ENCODE results near the gene IFNA4.
A peak's percentile ranks its signal among the peaks of the same experiment; 100 is the strongest.
"Not testable (repeated sequence)": the region's sequence is repeated elsewhere in the genome, so short reads cannot be mapped to it uniquely, and the experiment has no call there.

Gene IFNA4

DNA sequence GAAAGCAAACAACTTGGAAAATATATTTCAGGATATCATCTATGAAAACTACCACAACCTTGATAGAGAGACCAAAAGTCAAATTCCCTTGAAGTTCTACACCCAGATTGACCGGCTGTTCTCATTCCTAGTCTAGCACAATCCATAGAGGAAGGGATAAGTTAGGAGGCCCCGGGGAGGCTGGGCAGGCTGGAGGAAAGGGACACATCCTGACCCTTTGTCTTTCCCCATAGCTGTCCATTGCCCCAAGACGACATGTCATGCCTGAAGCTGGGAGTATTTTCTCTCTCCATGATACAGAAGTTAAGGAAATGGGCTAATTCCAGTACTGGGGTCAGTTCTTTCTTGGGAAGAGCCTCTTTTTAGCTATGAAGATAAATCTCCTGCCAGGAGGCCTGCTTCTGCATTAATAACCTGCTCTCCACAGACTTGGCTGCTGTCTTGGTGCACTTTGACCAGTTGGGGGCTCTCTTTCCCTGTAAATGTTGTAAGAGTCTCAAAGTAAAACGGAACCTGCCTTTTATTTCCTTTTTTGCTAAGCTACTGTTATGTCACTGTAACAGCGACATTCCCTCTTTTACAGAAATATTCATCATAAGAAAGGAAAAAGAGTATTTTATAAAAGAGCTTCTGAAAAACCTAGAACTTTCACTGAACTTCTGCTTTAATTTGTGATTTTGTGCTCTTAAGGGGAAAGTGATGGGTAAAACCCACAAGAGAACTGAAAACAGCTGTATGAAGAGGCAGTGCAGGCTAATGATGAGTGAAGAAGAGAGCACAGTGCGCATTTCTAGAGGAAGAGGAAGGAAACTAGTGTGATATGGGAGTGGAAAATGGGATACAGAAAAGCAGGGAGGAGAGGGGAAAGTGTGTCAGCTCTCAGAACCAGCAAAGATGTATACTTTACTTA, 7.7 kb upstream of the IFNA4 start:
- not testable (repeated sequence) for H3K27ac Mint-ChIP-seq; H3K4me1 Mint-ChIP-seq (ENCODE audit: low read depth); H3K9me3 Mint-ChIP-seq; H3K36me3 Mint-ChIP-seq (ENCODE audit: low read depth); H3K27me3 Mint-ChIP-seq
- H3K4me3 Mint-ChIP-seq, result peak overlapping the region; percentile 39

DNA sequence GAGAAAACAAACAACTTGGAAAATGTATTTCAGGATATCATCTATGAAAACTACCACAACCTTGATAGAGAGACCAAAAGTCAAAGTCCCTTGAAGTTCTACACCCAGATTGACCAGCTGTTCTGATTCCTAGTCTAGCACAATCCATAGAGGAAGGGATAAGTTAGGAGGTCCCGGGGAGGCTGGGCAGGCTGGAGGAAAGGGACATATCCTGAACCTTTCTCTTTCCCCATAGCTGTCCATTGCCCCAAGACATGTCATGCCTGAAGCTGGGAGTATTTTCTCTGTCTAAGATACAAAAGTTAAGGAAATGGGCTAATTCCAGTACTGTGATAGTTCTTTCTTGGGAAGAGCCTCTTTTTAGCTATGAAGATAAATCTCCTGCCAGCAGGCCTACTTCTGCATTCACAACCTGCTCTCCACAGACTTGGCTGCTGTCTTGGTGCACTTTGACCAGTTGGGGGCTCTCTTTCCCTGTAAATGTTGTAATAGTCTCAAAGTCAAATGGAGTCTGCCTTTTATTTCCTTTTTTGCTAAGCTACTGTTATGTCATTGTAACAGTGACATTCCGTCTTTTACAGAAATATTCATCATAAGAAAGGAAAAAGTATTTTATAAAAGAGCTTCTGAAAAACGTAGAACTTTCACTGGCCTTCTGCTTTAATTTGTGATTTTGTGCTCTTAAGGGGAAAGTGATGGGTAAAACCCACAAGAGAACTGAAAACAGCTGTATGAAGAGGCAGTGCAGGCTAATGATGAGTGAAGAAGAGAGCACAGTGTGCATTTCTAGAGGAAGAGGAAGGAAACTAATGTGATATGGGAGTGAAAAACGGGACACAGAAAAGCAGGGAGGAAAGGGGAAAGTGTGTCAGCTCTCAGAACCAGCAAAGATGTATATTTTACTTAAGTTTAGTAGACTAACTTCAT, 4.3 kb downstream of the IFNA4 start:
- not testable (repeated sequence) for H3K36me3 Mint-ChIP-seq (ENCODE audit: low read depth); H3K4me3 Mint-ChIP-seq; H3K27ac Mint-ChIP-seq; H3K9me3 Mint-ChIP-seq; H3K4me1 Mint-ChIP-seq (ENCODE audit: low read depth); H3K27me3 Mint-ChIP-seq

- Mint-ChIP-seq H3K4me1 (ENCODE audit: low read depth) (no peaks in the 10 kb centered on the region), H3K27me3 (no peaks in the 10 kb centered on the region), H3K4me3 (no peak overlapping the region), H3K27ac (no peak overlapping the region), H3K9me3 (no peaks in the 10 kb centered on the region), H3K36me3 (ENCODE audit: low read depth) (no peaks in the 10 kb centered on the region)
Observed at GRCh38 chr9:21174671-21175070, 12.7 kb downstream of the IFNA4 start.

DNA sequence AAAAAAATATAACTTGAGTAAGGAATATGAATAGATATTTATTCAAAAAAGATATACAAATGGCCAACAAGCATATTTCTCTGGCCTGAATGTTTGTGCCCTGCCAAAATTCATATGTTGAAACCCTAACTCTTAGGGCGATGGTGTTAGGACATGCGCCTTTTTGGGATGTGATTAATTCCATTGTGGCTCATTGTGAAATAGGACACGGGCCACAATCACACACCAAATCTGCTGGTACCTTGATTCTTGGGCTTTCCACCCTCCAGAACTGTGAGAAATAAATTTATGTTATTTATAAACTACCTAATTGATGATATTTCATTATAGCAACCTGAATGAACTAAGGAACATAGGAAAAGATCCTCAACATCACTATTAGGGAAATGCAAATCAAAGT, 15.2 kb downstream of the IFNA4 start:
- Mint-ChIP-seq H3K27me3 (no peaks in the 10 kb centered on the region), H3K36me3 (ENCODE audit: low read depth) (no peaks in the 10 kb centered on the region), H3K4me1 (ENCODE audit: low read depth) (no peaks in the 10 kb centered on the region), H3K9me3 (no peaks in the 10 kb centered on the region), H3K27ac (no peak overlapping the region), H3K4me3 (no peak overlapping the region)

- Mint-ChIP-seq H3K27ac (no peak overlapping the region), H3K4me3 (no peak overlapping the region), H3K9me3 (no peaks in the 10 kb centered on the region), H3K4me1 (ENCODE audit: low read depth) (no peaks in the 10 kb centered on the region), H3K36me3 (ENCODE audit: low read depth) (no peaks in the 10 kb centered on the region), H3K27me3 (no peaks in the 10 kb centered on the region)
Observed at GRCh38 chr9:21171351-21171750, 16.0 kb downstream of the IFNA4 start.

DNA sequence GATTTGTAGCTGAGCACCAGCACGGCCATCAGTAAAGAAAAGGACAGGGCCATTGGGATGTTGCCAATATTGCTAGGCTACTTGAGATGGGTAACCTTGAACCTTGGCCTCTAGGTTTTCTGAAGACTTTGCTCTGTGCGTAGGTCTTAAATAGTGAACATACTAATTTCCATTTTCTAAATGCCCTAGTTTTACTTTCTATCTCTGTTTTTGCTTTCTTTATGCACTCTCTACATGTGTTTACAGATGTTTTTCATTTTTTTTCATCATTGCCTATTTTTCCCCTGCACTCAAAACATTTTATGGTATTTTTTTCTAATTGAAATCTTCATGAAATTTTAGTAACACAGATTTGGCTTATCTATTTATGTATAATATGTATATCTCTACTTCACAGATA, 20.8 kb downstream of the IFNA4 start, which contains the start of gene IFNA21:
TSS of gene IFNA21 (minus strand) at position 101 of the 400 bp plus-strand sequence. CDS start at position 53, 48 bp downstream.
- not testable (repeated sequence) for H3K4me1 Mint-ChIP-seq (ENCODE audit: low read depth); H3K9me3 Mint-ChIP-seq; H3K4me3 Mint-ChIP-seq

DNA sequence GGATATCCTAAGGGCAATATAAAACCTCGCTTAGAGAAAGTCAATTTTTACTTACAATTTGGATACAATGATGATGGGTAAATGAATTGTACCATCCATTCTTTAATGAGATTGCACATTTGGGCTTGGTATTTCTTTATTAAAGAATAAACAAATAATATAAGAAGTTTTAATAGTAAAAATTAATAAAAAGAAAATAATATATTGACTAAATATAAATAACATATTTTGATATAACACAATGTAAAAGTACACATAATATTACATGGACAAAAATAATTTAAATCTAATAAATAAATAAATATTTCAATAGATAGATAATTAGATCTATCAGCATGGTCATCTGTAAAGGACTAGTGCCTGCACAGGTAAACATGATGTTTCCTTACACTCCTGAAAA, 21.9 kb downstream of the IFNA4 start:
- no peaks in the 10 kb centered on the region for H3K9me3 Mint-ChIP-seq
- H3K4me1 Mint-ChIP-seq (ENCODE audit: low read depth), result peaks cover 15% of the 10 kb centered on the region
- H3K4me3 Mint-ChIP-seq, result no peak overlapping the region
- H3K27me3 Mint-ChIP-seq, result no peaks in the 10 kb centered on the region
- no peak overlapping the region for H3K27ac Mint-ChIP-seq
- no peaks in the 10 kb centered on the region for H3K36me3 Mint-ChIP-seq (ENCODE audit: low read depth)

More for the DNA sequence above, 20.8 kb downstream of the IFNA4 start, which contains the start of gene IFNA21:
- H3K27ac Mint-ChIP-seq; H3K27me3 Mint-ChIP-seq; H3K36me3 Mint-ChIP-seq (ENCODE audit: low read depth): not testable (repeated sequence)

DNA sequence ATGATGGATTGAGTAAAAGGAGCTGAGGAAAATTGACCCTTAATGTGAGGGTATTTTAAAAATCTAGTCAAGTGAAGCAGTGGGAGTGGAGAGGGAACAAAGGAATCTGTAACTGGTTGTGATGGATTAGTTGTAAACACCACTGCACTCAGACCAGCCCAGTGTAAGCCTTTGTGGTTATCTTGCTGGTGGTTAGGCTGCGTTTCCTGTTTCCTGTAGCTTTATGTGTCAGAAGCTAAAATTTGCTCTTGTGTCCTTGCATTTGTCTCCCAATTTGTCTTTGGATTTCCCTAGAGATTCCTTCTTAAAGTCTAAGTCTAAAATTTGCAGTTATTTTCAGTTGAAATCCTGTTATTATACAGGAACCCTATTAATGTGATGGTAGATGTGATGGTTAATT, 27.2 kb downstream of the IFNA4 start:
- Mint-ChIP-seq H3K36me3 (ENCODE audit: low read depth) (no peaks in the 10 kb centered on the region), H3K9me3 (no peaks in the 10 kb centered on the region), H3K4me1 (ENCODE audit: low read depth) (peaks cover 22% of the 10 kb centered on the region), H3K27me3 (no peaks in the 10 kb centered on the region), H3K4me3 (peak overlapping the region; percentile 35), H3K27ac (no peak overlapping the region)

DNA sequence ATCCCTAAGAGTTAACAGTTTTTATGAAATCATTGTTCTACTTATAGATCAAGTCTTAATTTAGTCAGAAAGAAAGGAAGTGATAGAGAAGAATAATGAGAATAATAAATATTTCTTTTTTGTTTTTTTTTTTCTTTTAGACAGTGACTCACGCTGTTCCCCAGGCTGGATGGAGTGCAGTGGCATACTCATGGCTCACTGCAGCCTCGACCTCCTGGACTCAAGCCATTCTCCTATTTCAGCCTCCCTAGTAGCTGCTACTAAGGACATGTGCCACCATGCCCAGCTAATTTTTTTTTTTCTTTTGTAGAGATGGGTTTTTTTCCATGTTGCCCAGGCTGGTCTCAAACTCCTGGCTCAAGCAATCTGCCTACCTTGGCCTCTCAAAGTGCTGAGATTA, 31.9 kb downstream of the IFNA4 start:
- H3K36me3 Mint-ChIP-seq (ENCODE audit: low read depth), result no peaks in the 10 kb centered on the region
- H3K4me1 Mint-ChIP-seq (ENCODE audit: low read depth), result peaks cover 13% of the 10 kb centered on the region
- no peaks in the 10 kb centered on the region for H3K27me3 Mint-ChIP-seq
- H3K4me3 Mint-ChIP-seq, result no peak overlapping the region
- no peak overlapping the region for H3K27ac Mint-ChIP-seq
- H3K9me3 Mint-ChIP-seq, result no peaks in the 10 kb centered on the region

DNA sequence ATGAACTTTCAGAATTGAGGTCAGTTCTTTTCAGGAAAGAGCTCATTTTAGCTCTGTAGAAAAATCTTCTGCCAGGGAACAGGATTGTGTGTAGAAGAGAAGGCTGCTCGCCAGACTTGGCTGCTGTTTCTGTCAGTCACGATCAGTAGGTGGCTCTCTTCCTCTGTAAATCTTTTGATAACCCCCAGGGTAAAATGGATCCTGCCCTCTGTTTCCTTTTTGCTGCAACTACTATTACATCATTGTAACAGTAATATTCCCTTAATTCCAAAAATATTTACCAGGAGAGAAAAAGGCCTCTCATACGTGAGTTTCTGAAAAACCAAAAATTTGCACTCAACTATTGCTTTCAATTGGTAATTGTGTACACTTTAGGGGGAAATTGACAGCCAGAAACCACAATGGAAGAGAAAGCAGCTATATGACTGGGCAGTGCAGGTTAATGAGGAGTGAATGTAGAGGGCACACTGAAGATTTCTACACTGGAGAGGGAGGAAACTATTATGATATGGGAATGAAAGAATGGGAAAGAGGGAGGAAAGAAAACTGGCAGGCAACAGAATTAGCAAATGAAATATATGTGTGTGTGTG, 33.3 kb downstream of the IFNA4 start:
- H3K4me1 Mint-ChIP-seq (ENCODE audit: low read depth), result peaks cover 6% of the 10 kb centered on the region
- H3K27me3 Mint-ChIP-seq, result no peaks in the 10 kb centered on the region
- no peak overlapping the region for H3K27ac Mint-ChIP-seq
- H3K4me3 Mint-ChIP-seq, result no peak overlapping the region
- no peaks in the 10 kb centered on the region for H3K36me3 Mint-ChIP-seq (ENCODE audit: low read depth)
- no peaks in the 10 kb centered on the region for H3K9me3 Mint-ChIP-seq

DNA sequence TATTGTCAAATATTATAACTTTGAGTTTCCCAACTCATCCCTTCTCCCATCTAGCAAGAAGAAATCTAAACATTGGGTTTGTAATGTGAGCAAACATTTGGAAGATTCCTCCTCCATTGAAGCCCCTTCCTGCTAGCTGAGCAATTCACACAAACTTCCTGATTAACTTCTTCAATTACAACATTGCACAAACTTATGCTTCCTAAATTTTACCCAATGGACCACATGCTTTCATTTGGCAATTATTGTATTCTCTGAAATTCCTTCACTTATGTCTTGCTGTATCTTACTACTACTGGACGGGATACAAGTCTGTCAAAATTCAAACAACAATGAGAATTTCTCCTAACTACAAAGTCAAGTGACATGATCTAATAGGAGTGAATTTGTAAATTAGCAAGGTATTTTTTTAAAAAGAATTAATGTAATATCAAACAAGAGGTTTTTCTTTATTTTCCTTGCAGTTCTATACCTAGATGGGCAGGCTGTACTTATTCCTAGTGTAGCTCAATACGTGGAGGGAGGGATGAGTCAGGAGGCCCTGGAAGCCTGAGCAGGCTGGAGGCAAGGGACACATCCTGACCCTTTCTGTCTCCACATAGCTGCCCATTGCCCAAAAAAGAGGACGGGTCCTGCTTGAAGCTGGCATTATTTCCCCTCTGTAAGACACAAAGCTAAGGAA, 33.9 kb downstream of the IFNA4 start:
- Mint-ChIP-seq H3K4me3 (no peak overlapping the region), H3K9me3 (peaks cover 1% of the 10 kb centered on the region), H3K27me3 (no peaks in the 10 kb centered on the region), H3K4me1 (ENCODE audit: low read depth) (peaks cover 6% of the 10 kb centered on the region), H3K27ac (no peak overlapping the region), H3K36me3 (ENCODE audit: low read depth) (no peaks in the 10 kb centered on the region)

DNA sequence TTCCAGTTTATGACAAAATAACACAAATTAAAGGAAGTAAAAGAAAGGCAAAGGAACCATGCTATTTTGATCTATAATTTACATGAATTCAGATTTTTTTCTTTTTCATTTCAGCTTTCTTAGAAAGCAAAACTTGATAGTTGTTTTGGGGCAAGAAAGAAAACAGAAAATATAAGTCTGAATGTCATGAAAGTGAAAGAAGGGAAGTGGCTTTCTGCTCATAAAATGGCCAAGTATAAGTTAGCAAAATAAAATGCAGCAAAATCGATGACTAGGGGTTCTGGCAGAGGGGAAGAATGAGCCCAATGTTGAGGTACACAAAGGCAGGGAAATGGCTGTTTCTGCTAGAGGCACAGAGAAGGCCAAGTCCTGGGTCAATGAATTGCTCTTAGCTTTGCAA, 42.8 kb downstream of the IFNA4 start:
- Mint-ChIP-seq H3K36me3 (ENCODE audit: low read depth) (no peaks in the 10 kb centered on the region), H3K27ac (no peak overlapping the region), H3K9me3 (peaks cover 9% of the 10 kb centered on the region), H3K4me3 (no peak overlapping the region), H3K27me3 (no peaks in the 10 kb centered on the region), H3K4me1 (ENCODE audit: low read depth) (peaks cover 12% of the 10 kb centered on the region)

GRCh38 chr9:21141427-21141882, 45.9 kb downstream of the IFNA4 start, which contains the start of gene IFNW1:
TSS of gene IFNW1 (minus strand) at chr9:21141832. CDS start at chr9:21141570, 262 bp downstream.
- Mint-ChIP-seq H3K4me3 (no peak within 1 kb of the TSS), H3K27ac (no peak within 1 kb of the TSS), H3K9me3 (no peaks in the 10 kb centered on the region), H3K4me1 (ENCODE audit: low read depth) (peaks cover 12% of the 10 kb centered on the region), H3K36me3 (ENCODE audit: low read depth) (no peaks in the 10 kb centered on the region), H3K27me3 (no peaks in the 10 kb centered on the region)

DNA sequence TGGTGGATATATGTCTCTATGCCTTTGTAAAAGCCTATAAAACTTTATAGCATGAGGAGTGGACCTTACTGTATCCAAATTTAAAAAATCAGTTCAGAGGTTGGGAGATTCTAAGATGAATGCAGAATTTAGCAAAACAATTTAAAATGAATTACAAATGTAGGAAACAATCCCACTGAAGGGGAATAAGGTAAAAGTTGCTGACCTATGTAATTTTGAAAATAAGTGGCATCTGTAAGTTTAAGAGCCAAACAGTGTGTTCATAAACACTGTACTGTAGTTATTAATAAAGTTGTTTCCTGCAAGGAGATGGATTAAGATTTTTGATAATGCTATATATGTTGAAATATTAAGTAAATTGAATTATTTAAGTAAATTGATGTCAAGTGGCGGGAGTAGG, 50.4 kb downstream of the IFNA4 start:
- Mint-ChIP-seq H3K4me1 (ENCODE audit: low read depth) (no peaks in the 10 kb centered on the region), H3K4me3 (no peak overlapping the region), H3K27me3 (no peaks in the 10 kb centered on the region), H3K36me3 (ENCODE audit: low read depth) (no peaks in the 10 kb centered on the region), H3K9me3 (no peaks in the 10 kb centered on the region), H3K27ac (no peak overlapping the region)
